IMR-90 (cell line): ENCODE results near the gene TIAM1.

Experiments
- POLR2A ChIP-seq: IDR thresholded peaks from 2 replicates; pipeline ENCODE4 v1.6.1; 2012; ENCODE audit warnings: mild to moderate bottlenecking, low read depth, low read length
- SMC3 ChIP-seq: fragments of 150-350 bp; IDR thresholded peaks from 2 replicates; pipeline ENCODE4 v1.6.1; 2016; ENCODE audit warnings: low read depth, mild to moderate bottlenecking, antibody characterized with exemption, low read length, moderate library complexity

- TF ChIP-seq SMC3 (no peak), POLR2A (no peak)
These were observed 76.4 kb downstream of the TIAM1 start for GRCh38 chr21:31267644-31268043.
